ENCODE results near the gene STK32C.

STK32C gene

DNA sequence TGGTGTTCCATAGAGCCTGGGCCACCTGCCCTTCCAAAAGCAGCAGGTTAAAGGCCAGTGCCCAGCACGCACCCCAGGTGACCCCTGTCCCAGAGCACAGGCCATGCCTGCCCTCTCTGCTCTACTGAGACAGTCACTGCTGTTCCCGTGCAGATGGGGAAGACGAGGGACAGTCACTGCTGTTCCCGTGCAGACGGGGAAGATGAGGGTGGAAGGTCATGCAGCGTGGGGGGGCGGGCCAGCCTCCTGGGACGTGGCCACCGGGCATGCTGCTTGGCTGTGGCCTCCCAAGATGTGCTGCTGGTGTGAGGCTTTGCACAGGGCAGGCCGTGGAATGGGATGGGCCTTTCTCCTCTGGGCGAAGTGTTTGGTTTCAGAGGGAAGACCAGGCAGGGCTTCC is 42.6 kb upstream of the STK32C start:
- H3K27ac ChIP-seq (ENCODE audit: low read depth, low read length): no peak overlapping the region
- H3K36me3 ChIP-seq (ENCODE audit: insufficient read depth, low read length): no peaks in the 10 kb centered on the region
- H3K4me3 ChIP-seq (ENCODE audit: low read depth, low read length): no peak overlapping the region
- no peaks in the 10 kb centered on the region for H3K79me2 ChIP-seq (ENCODE audit: control insufficient read depth, insufficient read depth, low read length, unreplicated experiment)
- H2AFZ ChIP-seq (ENCODE audit: low read length, unreplicated experiment): no peak overlapping the region
- H3K27me3 ChIP-seq (ENCODE audit: insufficient read depth, low read length): no peaks in the 10 kb centered on the region
- H3K4me1 ChIP-seq (ENCODE audit: control insufficient read depth, insufficient read depth, low read length, unreplicated experiment): no peaks in the 10 kb centered on the region

DNA sequence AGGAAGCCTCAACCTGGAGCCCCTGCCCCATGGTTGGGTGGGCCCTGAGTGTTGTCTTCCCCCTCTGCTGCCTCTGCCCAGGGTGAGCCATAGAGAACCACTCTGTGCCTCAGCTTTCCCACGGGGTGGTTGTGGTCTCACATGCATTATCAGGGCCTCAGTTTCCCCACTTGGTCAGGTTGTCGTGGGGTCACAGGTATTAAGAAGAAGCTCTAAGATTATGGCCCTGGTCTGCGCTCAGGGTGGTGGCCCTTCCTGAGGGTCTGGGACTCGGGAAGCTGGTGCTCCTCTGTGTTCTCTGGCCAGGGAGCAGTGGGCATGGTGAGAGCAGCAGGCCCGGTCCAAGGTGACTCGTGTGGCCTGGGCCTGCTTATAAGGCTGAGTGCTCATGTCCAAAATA is 42.0 kb upstream of the STK32C start:
- Histone ChIP-seq H2AFZ (ENCODE audit: low read length, unreplicated experiment) (no peak overlapping the region), H3K79me2 (ENCODE audit: control insufficient read depth, insufficient read depth, low read length, unreplicated experiment) (no peaks in the 10 kb centered on the region), H3K4me3 (ENCODE audit: low read depth, low read length) (no peak overlapping the region), H3K4me1 (ENCODE audit: control insufficient read depth, insufficient read depth, low read length, unreplicated experiment) (no peaks in the 10 kb centered on the region), H3K36me3 (ENCODE audit: insufficient read depth, low read length) (no peaks in the 10 kb centered on the region), H3K27ac (ENCODE audit: low read depth, low read length) (no peak overlapping the region), H3K27me3 (ENCODE audit: insufficient read depth, low read length) (no peaks in the 10 kb centered on the region)

DNA sequence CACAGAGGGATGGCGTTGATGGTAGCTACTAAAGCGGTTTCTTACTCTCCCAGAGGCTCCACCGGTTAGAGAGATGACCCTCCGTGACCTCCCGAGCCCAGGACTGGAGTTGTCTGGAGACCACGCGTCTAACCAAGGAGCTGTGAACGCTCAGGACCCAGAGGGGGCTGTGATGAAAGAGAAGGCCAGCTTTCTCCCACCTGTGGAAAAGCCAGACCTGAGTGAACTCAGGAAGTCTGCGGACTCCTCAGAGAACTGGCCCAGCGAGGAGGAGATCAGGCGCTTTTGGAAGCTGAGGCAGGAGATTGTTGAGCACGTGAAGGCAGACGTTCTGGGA is 40.1 kb upstream of the STK32C start:
- Histone ChIP-seq H3K27me3 (ENCODE audit: insufficient read depth, low read length) (no peaks in the 10 kb centered on the region), H3K79me2 (ENCODE audit: control insufficient read depth, insufficient read depth, low read length, unreplicated experiment) (no peaks in the 10 kb centered on the region), H3K27ac (ENCODE audit: low read depth, low read length) (no peak overlapping the region), H3K4me3 (ENCODE audit: low read depth, low read length) (no peak overlapping the region), H3K36me3 (ENCODE audit: insufficient read depth, low read length) (no peaks in the 10 kb centered on the region), H2AFZ (ENCODE audit: low read length, unreplicated experiment) (no peak overlapping the region), H3K4me1 (ENCODE audit: control insufficient read depth, insufficient read depth, low read length, unreplicated experiment) (no peaks in the 10 kb centered on the region)

DNA sequence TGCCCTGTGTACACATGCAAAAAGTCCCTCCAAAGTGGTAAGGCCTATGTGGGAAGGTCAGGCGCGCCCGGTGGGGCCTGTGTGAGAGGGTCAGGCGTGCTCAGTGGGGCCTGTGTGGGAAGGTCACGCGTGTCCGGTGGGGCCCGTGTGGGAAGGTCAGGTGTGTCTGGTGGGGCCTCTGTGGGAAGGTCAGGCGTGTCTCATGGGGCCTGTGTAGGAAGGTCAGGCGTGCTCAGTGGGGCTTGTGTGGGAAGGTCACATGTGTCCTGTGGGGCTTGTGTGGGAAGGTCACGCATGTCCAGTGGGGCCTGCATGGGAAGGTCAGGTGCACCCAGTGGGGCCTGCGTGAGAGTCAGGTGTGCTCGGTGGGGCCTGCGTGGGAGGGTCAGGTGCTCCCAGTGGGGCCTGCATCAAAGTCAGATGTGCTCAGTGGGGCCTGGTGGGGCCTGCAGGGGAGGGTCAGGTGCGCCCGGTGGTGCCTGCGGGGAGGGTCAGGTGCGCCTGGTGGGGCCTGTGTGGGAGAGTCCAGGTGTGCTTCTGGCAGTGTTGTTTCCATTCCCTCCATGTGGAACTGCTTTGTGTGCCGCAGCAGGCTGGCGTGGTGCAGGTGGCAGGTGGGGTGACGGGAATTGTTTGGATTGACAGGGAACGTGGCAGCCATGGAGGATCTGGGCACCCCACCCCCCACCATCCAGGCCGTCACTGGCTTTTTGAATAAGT is 39.6 kb upstream of the STK32C start:
- Histone ChIP-seq H2AFZ (ENCODE audit: low read length, unreplicated experiment) (no peak overlapping the region), H3K36me3 (ENCODE audit: insufficient read depth, low read length) (no peaks in the 10 kb centered on the region), H3K79me2 (ENCODE audit: control insufficient read depth, insufficient read depth, low read length, unreplicated experiment) (no peaks in the 10 kb centered on the region), H3K27me3 (ENCODE audit: insufficient read depth, low read length) (no peaks in the 10 kb centered on the region), H3K4me3 (ENCODE audit: low read depth, low read length) (no peak overlapping the region), H3K27ac (ENCODE audit: low read depth, low read length) (no peak overlapping the region), H3K4me1 (ENCODE audit: control insufficient read depth, insufficient read depth, low read length, unreplicated experiment) (no peaks in the 10 kb centered on the region)

DNA sequence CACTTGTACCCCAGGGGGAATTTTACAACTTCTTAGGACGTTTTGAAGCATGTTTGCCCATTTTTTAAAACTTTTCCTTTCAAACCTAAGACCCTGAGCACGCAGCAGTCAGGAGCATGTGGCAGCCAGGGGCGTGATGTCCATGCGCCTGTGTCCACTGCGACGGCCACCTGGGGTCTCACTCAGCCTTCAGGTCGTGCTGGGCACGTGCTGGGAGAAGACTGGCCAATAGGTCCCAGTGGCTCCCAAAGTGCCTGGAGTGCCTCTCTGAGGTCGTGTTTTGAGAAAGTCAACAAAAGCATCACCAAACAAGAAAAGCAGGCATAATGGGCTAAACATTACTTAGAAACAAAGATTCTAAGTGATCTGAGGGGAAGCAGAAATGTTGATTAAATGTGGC is 39.1 kb upstream of the STK32C start:
- no peaks in the 10 kb centered on the region for H3K27me3 ChIP-seq (ENCODE audit: insufficient read depth, low read length)

DNA sequence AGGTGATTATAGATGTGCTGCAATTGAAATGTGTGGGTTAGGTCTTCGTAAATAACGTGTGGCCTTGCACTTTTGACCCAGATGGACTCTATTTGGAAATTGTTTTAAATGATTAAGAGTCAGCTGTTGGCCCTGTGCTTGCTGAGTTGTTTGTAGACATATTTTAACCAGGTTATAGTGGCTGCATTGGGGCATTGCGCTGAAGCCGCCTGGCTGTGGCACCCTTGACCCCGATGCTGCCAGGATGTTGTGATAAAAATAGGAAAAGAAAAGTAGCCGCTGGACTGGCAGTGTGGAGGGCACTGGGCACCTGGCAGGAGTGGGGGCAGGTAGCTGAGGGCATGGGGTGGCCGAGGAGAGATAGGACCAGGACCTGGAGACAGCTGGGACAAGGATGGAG is 37.6 kb upstream of the STK32C start:
- no peaks in the 10 kb centered on the region for H3K36me3 ChIP-seq (ENCODE audit: insufficient read depth, low read length)
- H3K27me3 ChIP-seq (ENCODE audit: insufficient read depth, low read length): no peaks in the 10 kb centered on the region
- no peaks in the 10 kb centered on the region for H3K4me1 ChIP-seq (ENCODE audit: control insufficient read depth, insufficient read depth, low read length, unreplicated experiment)
- no peaks in the 10 kb centered on the region for H3K79me2 ChIP-seq (ENCODE audit: control insufficient read depth, insufficient read depth, low read length, unreplicated experiment)
- no peak overlapping the region for H3K4me3 ChIP-seq (ENCODE audit: low read depth, low read length)
- no peak overlapping the region for H3K27ac ChIP-seq (ENCODE audit: low read depth, low read length)
- no peak overlapping the region for H2AFZ ChIP-seq (ENCODE audit: low read length, unreplicated experiment)

More for the DNA sequence above, 39.1 kb upstream of the STK32C start:
- H3K4me3 ChIP-seq (ENCODE audit: low read depth, low read length): no peak overlapping the region
- no peak overlapping the region for H3K27ac ChIP-seq (ENCODE audit: low read depth, low read length)
- no peaks in the 10 kb centered on the region for H3K4me1 ChIP-seq (ENCODE audit: control insufficient read depth, insufficient read depth, low read length, unreplicated experiment)
- no peaks in the 10 kb centered on the region for H3K36me3 ChIP-seq (ENCODE audit: insufficient read depth, low read length)
- no peaks in the 10 kb centered on the region for H3K79me2 ChIP-seq (ENCODE audit: control insufficient read depth, insufficient read depth, low read length, unreplicated experiment)
- H2AFZ ChIP-seq (ENCODE audit: low read length, unreplicated experiment): no peak overlapping the region

DNA sequence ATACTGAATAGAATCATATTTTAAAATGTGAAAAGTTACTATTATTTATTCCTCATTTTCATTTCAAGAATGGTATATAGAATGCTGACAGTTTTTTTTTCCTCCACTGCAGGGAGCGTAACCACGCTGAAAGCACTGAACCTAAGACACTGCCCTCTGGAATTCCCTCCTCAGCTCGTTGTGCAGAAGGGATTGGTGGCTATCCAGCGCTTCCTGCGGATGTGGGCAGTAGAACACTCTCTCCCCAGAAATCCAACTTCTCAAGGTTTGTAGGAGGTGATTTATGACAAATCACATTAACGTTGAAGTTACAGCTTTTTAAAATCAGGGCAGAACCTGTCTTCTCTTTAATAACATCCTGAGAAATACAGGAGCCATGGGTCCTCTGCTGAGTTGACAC is 36.6 kb upstream of the STK32C start:
- Histone ChIP-seq H3K79me2 (ENCODE audit: control insufficient read depth, insufficient read depth, low read length, unreplicated experiment) (no peaks in the 10 kb centered on the region), H3K4me3 (ENCODE audit: low read depth, low read length) (no peak overlapping the region), H3K36me3 (ENCODE audit: insufficient read depth, low read length) (no peaks in the 10 kb centered on the region), H2AFZ (ENCODE audit: low read length, unreplicated experiment) (no peak overlapping the region), H3K27me3 (ENCODE audit: insufficient read depth, low read length) (no peaks in the 10 kb centered on the region), H3K4me1 (ENCODE audit: control insufficient read depth, insufficient read depth, low read length, unreplicated experiment) (no peaks in the 10 kb centered on the region), H3K27ac (ENCODE audit: low read depth, low read length) (no peak overlapping the region)

DNA sequence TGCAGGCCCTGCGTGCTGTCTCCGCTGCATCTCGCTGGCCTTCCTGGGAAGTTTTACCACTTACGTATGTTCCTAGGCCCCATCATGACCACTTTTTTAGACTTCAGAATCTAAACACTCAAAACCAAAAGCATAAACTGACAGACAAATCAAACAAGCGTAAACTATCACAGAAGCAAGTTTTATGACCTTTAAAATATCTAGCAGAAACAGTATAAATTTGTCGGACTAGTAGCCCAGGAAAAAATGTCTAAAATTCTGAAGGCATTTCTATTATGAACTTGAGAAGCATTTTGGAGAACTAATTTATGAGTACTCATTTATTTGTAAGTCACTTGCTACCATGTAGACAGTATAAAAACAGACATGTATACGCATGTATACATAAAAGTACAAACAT is 34.8 kb upstream of the STK32C start:
- H3K4me1 ChIP-seq (ENCODE audit: control insufficient read depth, insufficient read depth, low read length, unreplicated experiment): no peaks in the 10 kb centered on the region
- no peak overlapping the region for H2AFZ ChIP-seq (ENCODE audit: low read length, unreplicated experiment)
- no peaks in the 10 kb centered on the region for H3K27me3 ChIP-seq (ENCODE audit: insufficient read depth, low read length)
- no peaks in the 10 kb centered on the region for H3K79me2 ChIP-seq (ENCODE audit: control insufficient read depth, insufficient read depth, low read length, unreplicated experiment)
- no peak overlapping the region for H3K4me3 ChIP-seq (ENCODE audit: low read depth, low read length)
- no peaks in the 10 kb centered on the region for H3K36me3 ChIP-seq (ENCODE audit: insufficient read depth, low read length)
- H3K27ac ChIP-seq (ENCODE audit: low read depth, low read length): no peak overlapping the region

DNA sequence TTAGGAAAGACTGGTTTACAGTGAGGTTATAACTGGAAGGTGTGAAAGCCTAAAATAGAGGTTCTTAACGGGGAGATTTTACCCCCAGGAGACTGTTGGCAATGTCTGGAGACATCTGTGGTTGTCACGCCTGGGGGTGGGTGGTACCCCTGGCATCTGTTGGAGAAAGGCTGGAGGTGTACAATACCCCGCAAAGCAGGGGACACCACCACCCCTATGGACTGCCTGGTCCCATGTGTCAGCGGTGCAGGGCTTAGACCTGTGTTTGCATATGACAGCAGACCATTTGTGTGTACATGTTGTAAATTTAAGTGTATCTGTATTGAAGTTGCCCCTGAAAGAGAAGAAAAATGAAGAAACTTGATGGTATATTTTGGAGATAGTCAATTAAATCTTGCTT is 34.0 kb upstream of the STK32C start:
- Histone ChIP-seq H3K27me3 (ENCODE audit: insufficient read depth, low read length) (no peaks in the 10 kb centered on the region), H3K4me1 (ENCODE audit: control insufficient read depth, insufficient read depth, low read length, unreplicated experiment) (no peaks in the 10 kb centered on the region), H3K79me2 (ENCODE audit: control insufficient read depth, insufficient read depth, low read length, unreplicated experiment) (no peaks in the 10 kb centered on the region), H3K27ac (ENCODE audit: low read depth, low read length) (no peak overlapping the region), H2AFZ (ENCODE audit: low read length, unreplicated experiment) (no peak overlapping the region), H3K36me3 (ENCODE audit: insufficient read depth, low read length) (no peaks in the 10 kb centered on the region), H3K4me3 (ENCODE audit: low read depth, low read length) (no peak overlapping the region)

DNA sequence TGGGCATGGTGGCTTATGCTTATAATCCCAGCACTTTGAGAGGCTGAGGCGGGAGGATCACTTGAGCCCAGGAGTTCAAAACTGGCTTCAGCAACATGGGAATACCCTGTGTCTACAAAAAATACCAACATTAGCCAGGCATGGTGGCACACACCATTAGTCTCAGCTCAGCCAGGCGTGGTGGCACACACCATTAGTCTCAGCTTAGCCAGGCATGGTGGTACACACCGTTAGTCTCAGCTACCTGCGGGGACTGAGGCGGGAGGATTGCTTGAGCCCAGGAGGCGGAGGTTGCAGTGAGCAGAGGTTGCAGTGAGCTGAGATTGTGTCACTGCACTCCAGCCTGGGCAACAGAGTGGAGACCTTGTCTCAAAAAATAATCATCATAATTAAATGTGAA is 33.3 kb upstream of the STK32C start:
- Histone ChIP-seq H3K27me3 (ENCODE audit: insufficient read depth, low read length) (no peaks in the 10 kb centered on the region), H2AFZ (ENCODE audit: low read length, unreplicated experiment) (no peak overlapping the region), H3K4me1 (ENCODE audit: control insufficient read depth, insufficient read depth, low read length, unreplicated experiment) (no peaks in the 10 kb centered on the region), H3K4me3 (ENCODE audit: low read depth, low read length) (no peak overlapping the region), H3K79me2 (ENCODE audit: control insufficient read depth, insufficient read depth, low read length, unreplicated experiment) (no peaks in the 10 kb centered on the region), H3K27ac (ENCODE audit: low read depth, low read length) (no peak overlapping the region), H3K36me3 (ENCODE audit: insufficient read depth, low read length) (no peaks in the 10 kb centered on the region)

DNA sequence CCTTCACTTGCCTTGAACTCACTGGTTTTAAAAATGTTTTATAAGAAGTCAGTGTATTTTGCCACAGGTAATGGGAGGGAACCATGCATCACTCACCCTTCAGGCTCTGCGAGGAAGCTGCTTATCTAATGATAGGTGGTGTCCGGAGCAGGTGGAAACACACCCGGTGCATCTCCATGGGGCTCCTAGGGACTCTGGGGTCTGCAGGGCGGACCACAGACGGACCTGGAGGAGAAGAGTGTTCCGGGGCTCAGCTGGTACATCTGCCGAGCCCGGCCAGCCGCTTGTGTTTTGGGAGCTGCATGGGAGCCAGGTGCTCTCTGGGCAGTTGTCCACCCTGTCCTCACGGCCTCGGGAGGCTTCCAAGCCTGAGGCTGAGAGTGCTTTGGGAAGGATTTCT is 31.5 kb upstream of the STK32C start:
- H3K36me3 ChIP-seq (ENCODE audit: insufficient read depth, low read length): no peaks in the 10 kb centered on the region
- H3K27me3 ChIP-seq (ENCODE audit: insufficient read depth, low read length): no peaks in the 10 kb centered on the region
- H2AFZ ChIP-seq (ENCODE audit: low read length, unreplicated experiment): no peak overlapping the region
- no peaks in the 10 kb centered on the region for H3K79me2 ChIP-seq (ENCODE audit: control insufficient read depth, insufficient read depth, low read length, unreplicated experiment)
- no peak overlapping the region for H3K4me3 ChIP-seq (ENCODE audit: low read depth, low read length)
- H3K27ac ChIP-seq (ENCODE audit: low read depth, low read length): no peak overlapping the region
- no peaks in the 10 kb centered on the region for H3K4me1 ChIP-seq (ENCODE audit: control insufficient read depth, insufficient read depth, low read length, unreplicated experiment)

Data from ACC112 (cell line).